ENCODE measurements around the gene KCNIP3. TPM values are rescaled to one million over a fixed set of nuclear protein-coding genes. Genes with fewer than 3 reads are reported as not detected.

The KCNIP3 gene
- total and polyA plus RNA-seq, 9 of the 15 experiments (the other 6 are each of a cell fraction or from before 2014, with no cell fraction given) = 0.04 TPM; not detected in 8

DNA sequence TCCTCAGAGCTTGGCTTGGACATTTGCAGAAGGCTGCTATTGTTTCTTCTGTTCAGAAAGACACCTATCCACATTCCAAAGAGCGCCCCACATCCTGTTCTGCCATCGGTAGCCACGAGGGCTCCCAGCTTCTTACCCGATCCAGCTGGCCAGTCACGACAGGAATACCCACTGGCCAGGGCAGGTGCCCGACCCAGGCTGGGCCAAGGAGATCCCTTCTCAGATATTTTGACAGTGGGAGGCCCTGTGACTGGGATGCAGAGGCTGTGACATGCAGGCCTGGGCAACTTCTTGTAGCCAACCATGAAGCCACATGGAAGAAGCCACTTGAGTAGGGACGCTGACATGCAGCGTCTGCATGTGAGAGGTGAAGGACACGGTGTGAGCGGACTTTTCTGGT lies 34.5 kb downstream of the KCNIP3 start:
- CTCF ChIA-PET (ENCODE audit: low intra/inter-chr PET ratio) = no interaction called here
- Histone ChIP-seq H3K9ac (ENCODE audit: insufficient read depth in 1 of 2, low read depth in 2 of 2, low read length in 2 of 2) (no peak overlapping the region), H3K4me1 (replicated peaks in 1 of 2; ENCODE audit: control insufficient read depth in 2 of 2, insufficient read depth in 2 of 2, low read length in 2 of 2) (peaks cover 0 to 3% of the 10 kb centered on the region in 2 experiments; a peak in 1 of 5 replicates), H3K27ac (ENCODE audit: extremely low read depth, low read depth, low read length) (no peak overlapping the region), H3K27me3 (ENCODE audit: control insufficient read depth in 2 of 2, insufficient read depth in 2 of 2, low read length in 2 of 2) (peaks cover 4 to 71% of the 10 kb centered on the region in 2 experiments; a peak in 4 of 5 replicates), H3K4me3 (no peak overlapping the region), H2AFZ (ENCODE audit: low read depth, low read length) (no peak overlapping the region), H3K4me2 (ENCODE audit: insufficient read depth, low read length) (no peak overlapping the region), H3K9me3 (replicated peaks; ENCODE audit: control insufficient read depth, insufficient read depth, low read depth, low read length) (no peaks in the 10 kb centered on the region), H3K9me1 (ENCODE audit: control insufficient read depth, insufficient read depth, low read length) (no peaks in the 10 kb centered on the region), H3K36me3 (ENCODE audit: control insufficient read depth, insufficient read depth, low read length) (no peaks in the 10 kb centered on the region), H3K79me2 (ENCODE audit: control insufficient read depth, insufficient read depth, low read length) (no peaks in the 10 kb centered on the region), H4K20me1 (replicated peaks; ENCODE audit: control insufficient read depth, insufficient read depth, low read length) (0 out of 2 replicates have a peak, but pooled peaks cover 4% of the 10 kb centered on the region)
- intact Hi-C loops (cut with micrococcal nuclease) (no loop called here), in situ Hi-C loops (cut with MboI) (no loop called here)
- DNase-seq (ENCODE audit: extremely low read depth in 1 of 4, low spot score in 3 of 4) (no peak), FAIRE-seq (no peak), ATAC-seq (no peak)
- under 1% methylated on average over 10 of the region's 10 CpGs for WGBS (ENCODE audit: insufficient coverage, low coverage, missing lambda C conversion rate)
- BruUV-seq (replicated peaks) = no TSS peak
- POLR2A ChIA-PET = no interaction called here
- no peak for TF ChIP-seq ZC3H8 (IDR thresholded peaks at IDR 0.05)
- no peak for TF ChIP-seq ZNF41 (CRISPR knock-in tag; conservative IDR thresholded peaks at IDR 0.05)
- TF ChIP-seq HDAC8 (tag; IDR thresholded peaks at IDR 0.05) = no peak
- TF ChIP-seq, protein P1, sequence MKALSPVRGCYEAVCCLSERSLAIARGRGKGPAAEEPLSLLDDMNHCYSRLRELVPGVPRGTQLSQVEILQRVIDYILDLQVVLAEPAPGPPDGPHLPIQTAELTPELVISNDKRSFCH (CRISPR knock-in tag; IDR thresholded peaks at IDR 0.05) = no peak
- TF ChIP-seq, protein P1 (tag; IDR thresholded peaks at IDR 0.05) = no peak
- TF ChIP-seq LCOR (CRISPR knock-in tag; IDR thresholded peaks at IDR 0.05) = no peak
- no peak for TF ChIP-seq ADNP (tag; IDR thresholded peaks at IDR 0.05)
- TF ChIP-seq MAZ (CRISPR knock-in tag; conservative IDR thresholded peaks at IDR 0.05 in 1 of 2, IDR thresholded peaks at IDR 0.05 in 1 of 2) = no peak
- no peak for TF ChIP-seq SRF (CRISPR knock-in tag; IDR thresholded peaks at IDR 0.05)
- no peak for TF ChIP-seq ZZZ3 (IDR thresholded peaks at IDR 0.05)
- no peak for TF ChIP-seq TGIF2 (CRISPR knock-in tag; IDR thresholded peaks at IDR 0.05)
- no peak for TF ChIP-seq SMAD4 (CRISPR knock-in tag; conservative IDR thresholded peaks at IDR 0.05)
- no peak for TF ChIP-seq RHOXF2B (CRISPR knock-in tag; conservative IDR thresholded peaks at IDR 0.05)
- TF ChIP-seq NFRKB (IDR thresholded peaks at IDR 0.05; ENCODE audit: low read depth) = no peak
- TF ChIP-seq, protein P2, sequence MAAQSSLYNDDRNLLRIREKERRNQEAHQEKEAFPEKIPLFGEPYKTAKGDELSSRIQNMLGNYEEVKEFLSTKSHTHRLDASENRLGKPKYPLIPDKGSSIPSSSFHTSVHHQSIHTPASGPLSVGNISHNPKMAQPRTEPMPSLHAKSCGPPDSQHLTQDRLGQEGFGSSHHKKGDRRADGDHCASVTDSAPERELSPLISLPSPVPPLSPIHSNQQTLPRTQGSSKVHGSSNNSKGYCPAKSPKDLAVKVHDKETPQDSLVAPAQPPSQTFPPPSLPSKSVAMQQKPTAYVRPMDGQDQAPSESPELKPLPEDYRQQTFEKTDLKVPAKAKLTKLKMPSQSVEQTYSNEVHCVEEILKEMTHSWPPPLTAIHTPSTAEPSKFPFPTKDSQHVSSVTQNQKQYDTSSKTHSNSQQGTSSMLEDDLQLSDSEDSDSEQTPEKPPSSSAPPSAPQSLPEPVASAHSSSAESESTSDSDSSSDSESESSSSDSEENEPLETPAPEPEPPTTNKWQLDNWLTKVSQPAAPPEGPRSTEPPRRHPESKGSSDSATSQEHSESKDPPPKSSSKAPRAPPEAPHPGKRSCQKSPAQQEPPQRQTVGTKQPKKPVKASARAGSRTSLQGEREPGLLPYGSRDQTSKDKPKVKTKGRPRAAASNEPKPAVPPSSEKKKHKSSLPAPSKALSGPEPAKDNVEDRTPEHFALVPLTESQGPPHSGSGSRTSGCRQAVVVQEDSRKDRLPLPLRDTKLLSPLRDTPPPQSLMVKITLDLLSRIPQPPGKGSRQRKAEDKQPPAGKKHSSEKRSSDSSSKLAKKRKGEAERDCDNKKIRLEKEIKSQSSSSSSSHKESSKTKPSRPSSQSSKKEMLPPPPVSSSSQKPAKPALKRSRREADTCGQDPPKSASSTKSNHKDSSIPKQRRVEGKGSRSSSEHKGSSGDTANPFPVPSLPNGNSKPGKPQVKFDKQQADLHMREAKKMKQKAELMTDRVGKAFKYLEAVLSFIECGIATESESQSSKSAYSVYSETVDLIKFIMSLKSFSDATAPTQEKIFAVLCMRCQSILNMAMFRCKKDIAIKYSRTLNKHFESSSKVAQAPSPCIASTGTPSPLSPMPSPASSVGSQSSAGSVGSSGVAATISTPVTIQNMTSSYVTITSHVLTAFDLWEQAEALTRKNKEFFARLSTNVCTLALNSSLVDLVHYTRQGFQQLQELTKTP (IDR thresholded peaks at IDR 0.05; ENCODE audit: low read depth in 1 of 2, partially characterized antibody in 2 of 2) = no peak
- TF ChIP-seq, protein P3, sequence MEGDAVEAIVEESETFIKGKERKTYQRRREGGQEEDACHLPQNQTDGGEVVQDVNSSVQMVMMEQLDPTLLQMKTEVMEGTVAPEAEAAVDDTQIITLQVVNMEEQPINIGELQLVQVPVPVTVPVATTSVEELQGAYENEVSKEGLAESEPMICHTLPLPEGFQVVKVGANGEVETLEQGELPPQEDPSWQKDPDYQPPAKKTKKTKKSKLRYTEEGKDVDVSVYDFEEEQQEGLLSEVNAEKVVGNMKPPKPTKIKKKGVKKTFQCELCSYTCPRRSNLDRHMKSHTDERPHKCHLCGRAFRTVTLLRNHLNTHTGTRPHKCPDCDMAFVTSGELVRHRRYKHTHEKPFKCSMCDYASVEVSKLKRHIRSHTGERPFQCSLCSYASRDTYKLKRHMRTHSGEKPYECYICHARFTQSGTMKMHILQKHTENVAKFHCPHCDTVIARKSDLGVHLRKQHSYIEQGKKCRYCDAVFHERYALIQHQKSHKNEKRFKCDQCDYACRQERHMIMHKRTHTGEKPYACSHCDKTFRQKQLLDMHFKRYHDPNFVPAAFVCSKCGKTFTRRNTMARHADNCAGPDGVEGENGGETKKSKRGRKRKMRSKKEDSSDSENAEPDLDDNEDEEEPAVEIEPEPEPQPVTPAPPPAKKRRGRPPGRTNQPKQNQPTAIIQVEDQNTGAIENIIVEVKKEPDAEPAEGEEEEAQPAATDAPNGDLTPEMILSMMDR (IDR thresholded peaks at IDR 0.05 in 2 of 3, conservative IDR thresholded peaks at IDR 0.05 in 1 of 3; ENCODE audit: insufficient read depth in 2 of 3, low read depth in 1 of 3, low read length in 3 of 3) = no peak
- TF ChIP-seq ZNF561 (CRISPR knock-in tag; conservative IDR thresholded peaks at IDR 0.05) = no peak

Measured in K562 (cell line).